Measurements from ENCODE around the gene LY6G5B. TPM values are rescaled to one million over a fixed set of nuclear protein-coding genes. Genes with fewer than 3 reads are reported as not detected.

LY6G5B gene, protein sequence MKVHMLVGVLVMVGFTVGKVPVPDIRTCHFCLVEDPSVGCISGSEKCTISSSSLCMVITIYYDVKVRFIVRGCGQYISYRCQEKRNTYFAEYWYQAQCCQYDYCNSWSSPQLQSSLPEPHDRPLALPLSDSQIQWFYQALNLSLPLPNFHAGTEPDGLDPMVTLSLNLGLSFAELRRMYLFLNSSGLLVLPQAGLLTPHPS
- total RNA-seq, result 0.68 and 3.3 TPM in 2 replicates

GRCh38 chr6:31669676-31670075 is at the start of gene LY6G5B:
Gene LY6G5B (plus strand): TSS chr6:31669976. CDS start chr6:31670951, 975 bp downstream.

DNA sequence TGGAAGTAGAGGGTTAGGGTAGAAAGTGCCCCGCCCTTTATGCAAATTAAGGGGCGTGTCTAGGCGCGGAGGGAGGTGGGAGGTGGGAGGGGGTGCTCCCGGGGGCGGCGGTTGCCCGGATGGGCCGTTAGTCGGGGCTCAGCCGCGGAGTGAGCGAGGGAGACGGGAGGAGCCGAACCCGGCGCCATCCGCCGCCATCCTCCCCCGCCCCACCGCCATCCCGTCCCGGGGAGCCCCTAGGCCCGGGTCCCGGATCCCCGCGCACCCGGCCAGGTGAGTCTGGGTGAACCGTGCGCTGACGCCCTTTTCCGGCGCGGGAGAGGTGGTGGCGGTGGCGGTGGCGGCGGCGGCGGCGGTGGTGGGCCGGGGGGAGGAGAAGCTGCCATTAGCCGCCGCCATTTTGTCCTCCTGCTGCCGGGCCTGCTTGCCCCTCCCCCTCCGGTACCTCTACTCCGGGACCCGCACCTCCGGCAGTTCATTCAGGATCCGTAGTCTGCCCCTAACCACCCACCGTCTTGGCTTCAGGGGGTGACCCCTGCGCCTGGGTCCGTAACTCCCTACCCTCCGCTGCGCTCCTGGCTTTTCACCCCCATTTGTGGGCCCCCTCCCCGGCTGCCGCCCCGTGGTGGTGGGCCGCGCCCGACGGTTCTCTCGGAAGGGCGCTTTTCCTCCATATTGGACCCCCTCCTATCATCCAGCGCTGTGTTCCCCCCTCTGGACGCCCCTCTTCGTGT is 49.0 kb upstream of the LY6G5B start, which contains the start of gene PRRC2A:
Gene PRRC2A, plus strand, starts transcription at position 130 of the 734 bp plus-strand sequence. CDS start 2,075 bp downstream, outside the sequence.

DNA sequence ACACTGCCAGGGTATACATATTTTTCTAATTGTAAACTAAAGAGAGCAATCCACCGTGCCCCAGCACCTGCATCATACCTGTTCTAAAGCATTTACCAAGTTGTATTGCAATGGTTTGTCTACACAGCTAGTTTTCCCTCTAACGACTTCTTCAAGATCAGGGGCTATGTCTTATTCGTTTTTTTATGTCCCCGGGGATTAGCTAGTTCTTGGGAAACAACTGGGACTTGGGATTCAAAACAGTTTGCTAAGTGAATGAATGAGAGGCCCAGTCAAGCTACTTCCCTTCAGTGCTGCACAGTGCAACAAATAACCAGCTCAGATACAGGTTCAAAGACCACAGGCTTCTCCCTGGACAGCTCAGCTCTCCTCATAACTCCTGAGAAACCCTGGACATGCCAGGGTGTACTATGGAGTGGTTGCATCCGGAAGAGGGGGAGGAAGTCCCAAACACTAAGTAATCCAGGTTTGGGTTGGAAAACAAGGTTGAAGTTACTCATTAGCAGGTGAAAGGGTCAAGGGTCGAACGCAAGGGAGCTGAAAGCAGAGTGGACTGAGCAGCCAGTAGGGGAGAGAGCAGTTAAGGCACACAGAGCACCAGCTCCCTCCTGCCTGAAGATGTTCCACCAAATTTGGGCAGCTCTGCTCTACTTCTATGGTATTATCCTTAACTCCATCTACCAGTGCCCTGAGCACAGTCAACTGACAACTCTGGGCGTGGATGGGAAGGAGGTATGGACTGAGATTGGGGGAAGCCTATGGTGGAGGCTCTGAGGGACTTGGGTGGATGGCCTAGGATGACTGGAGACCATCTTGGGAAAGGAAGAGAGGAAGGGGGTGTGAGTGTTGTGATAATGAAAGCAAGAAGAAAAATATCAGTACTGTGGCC is 14.2 kb upstream of the LY6G5B start, which contains the start of gene APOM:
Gene APOM, plus strand, starts transcription at position 546 of the 889 bp plus-strand sequence. Its CDS starts 73 bp downstream, at position 619.

DNA sequence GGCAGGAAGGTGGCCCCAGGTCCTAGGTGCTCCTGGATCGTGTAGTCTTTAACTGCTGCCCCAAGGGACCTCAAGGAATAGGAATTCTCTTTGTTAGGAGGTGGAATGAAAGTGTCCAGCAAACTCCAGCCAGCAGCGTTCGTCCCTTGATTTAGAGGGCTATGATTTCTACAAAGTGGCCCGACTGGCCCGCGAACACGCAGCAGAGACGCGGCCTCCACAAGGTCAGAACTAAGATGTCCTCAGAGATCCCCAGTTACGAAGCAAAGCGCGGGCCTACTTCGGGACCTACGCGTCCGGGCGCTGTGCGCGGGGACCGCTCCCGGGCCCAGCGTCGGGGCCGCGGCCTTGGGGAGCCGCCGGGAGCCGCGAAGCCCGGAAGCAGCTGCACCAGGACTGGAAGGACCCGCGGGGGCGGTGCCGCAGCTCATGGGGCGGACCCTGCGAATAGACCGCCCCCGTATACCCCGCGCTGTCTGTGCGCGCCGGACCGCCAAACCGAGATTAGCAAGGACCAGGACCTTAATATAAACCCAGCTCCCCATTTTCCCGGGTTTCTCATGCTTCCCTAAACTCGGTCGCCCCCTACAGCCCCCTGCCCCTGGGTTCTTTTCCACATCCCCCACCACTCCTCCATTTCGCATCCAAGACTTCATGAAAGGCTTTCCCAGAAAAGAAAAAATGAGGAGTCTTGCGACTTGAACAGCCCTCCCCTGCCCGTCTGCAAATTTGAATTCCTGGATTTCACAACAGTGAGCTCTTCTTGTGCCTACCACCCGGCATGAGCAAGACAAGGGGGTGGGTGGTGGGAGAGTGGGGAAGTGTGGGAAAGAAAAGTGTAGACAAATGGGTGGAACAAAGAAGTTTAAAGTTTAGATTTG is 9.2 kb upstream of the LY6G5B start, which contains the start of gene C6orf47:
Gene C6orf47, minus strand, starts transcription at position 398 of the 881 bp plus-strand sequence. CDS start 831 bp downstream, outside the sequence.

DNA sequence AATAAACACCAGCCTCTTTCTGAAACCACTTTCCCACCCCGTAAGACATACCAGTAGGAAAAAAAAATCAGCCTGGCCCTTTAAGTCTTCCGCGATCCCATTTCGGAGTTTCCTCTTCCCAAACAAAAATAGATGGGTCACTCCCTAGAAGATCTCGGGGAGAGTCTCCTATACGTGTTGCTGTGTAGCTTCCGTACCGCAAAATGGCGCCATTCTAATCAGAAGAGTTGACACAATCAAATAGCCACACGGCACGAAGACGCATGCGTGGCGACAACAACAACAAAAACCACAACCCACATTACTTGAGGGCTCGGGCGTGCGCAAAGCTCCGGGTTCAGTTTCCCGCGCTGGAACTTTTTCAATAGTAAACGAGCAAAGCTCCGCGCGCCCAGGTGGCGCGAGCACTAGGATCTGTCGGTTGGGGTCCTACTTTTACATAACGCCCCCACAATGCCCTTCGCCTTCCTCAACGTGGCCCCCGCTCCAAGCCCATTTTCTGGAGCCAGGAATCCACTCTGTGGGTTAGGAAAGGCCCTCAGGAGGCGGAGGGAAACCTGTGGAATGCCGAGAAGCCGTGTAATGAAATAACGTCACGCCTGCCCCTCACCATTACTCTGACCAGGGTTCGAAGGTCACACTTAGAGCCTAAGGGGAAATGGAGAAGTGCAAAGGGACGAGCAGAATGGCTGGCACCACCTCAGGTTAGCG is 4.8 kb upstream of the LY6G5B start, which contains the start of gene GPANK1:
Gene GPANK1, minus strand, starts transcription at position 208 of the 711 bp plus-strand sequence. CDS start 519 bp downstream, outside the sequence.

DNA sequence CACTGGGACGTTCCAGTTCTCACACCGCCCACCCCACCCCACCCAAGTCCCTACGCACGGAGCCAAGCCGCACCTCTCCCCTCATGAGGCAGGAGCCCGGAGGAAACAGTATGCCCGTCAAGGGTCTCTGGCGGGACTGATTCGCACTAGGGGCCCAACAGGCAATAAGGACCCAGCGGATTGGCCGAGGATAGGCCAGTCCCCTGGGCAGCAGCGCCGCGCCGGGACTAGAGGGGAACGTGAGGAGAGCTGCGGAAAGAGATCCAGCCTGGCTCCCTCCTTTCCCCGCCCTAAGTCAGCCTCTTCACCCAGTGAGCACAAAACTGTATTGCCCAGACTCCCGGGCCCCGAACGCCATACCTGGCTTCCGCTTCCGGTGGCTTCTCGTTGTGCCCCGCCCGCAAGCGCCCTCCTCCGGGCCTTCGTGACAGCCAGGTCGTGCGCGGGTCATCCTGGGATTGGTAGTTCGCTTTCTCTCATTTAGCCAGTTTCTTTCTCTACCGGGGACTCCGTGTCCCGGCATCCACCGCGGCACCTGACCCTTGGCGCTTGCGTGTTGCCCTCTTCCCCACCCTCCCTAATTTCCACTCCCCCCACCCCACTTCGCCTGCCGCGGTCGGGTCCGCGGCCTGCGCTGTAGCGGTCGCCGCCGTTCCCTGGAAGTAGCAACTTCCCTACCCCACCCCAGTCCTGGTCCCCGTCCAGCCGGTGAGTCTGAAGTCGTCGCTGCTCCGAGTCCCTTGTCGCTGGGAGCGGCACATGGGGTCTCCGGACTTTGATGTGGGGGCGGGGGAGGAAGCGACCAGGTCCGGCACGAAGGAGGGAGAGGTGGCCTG is 4.1 kb upstream of the LY6G5B start, which contains the start of gene CSNK2B:
Gene CSNK2B, plus strand, starts transcription at position 580 of the 836 bp plus-strand sequence. CDS start 752 bp downstream, outside the sequence.

GRCh38 chr6:31680226-31681134 is 10.7 kb downstream of the LY6G5B start, which contains the start of gene LY6G5C:
Gene LY6G5C (minus strand): TSS chr6:31681067. CDS start chr6:31680373, 694 bp downstream.

DNA sequence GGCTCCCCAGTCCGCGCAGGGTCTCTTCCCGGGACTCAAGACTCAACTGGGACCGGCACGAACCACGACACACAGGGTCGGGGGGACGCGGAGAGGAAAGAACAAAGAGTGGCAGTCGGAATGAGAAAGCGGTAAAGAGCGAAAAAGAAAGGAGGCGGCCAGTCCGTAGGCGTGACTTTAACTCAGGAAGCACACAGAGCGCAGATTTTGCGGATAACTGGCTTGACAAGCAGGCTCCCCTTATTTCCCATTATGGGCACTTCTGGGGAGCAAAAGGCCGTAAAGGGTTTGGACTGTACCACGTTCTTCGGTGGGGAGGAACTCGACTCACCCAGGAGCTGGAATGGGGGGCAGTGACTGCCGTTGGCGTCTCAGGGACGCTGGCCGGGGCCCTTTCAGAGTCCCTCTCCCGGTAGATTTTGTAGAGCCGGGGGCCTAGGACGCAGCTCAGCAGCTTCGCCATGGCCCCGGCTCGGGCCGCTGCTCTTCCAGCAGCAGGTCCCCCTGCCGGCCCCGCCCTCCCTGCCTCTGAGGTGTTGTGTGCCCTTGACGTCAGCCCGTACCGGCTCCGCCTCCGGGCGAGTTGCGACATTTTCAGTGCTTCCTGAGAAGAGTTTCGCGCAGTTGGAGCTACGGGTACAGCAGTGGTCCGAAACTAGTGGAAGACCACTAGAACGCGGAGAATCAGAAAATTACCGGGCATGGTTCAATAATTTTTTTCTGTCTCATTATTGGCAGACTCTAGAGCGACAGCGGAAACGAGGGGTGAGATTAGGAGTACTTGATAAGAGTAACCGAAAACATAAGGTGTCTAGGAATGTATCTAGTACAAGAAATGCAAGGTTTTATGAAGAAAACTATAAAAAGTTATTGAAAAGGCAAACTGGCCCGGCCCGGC is 33.3 kb downstream of the LY6G5B start, which contains the start of gene ABHD16A:
Gene ABHD16A, minus strand, starts transcription at position 506 of the 898 bp plus-strand sequence. Its CDS starts 43 bp downstream, at position 463.

GRCh38 chr6:31706599-31706998 is 36.8 kb downstream of the LY6G5B start, which contains the start of gene LY6G6F:
Gene LY6G6F (plus strand): TSS chr6:31706866. CDS start chr6:31706907, 41 bp downstream.

GRCh38 chr6:31715022-31715958 is 45.5 kb downstream of the LY6G5B start, which contains the start of gene LY6G6D:
Gene LY6G6D (plus strand): TSS chr6:31715348. CDS start chr6:31715356, 8 bp downstream.

DNA sequence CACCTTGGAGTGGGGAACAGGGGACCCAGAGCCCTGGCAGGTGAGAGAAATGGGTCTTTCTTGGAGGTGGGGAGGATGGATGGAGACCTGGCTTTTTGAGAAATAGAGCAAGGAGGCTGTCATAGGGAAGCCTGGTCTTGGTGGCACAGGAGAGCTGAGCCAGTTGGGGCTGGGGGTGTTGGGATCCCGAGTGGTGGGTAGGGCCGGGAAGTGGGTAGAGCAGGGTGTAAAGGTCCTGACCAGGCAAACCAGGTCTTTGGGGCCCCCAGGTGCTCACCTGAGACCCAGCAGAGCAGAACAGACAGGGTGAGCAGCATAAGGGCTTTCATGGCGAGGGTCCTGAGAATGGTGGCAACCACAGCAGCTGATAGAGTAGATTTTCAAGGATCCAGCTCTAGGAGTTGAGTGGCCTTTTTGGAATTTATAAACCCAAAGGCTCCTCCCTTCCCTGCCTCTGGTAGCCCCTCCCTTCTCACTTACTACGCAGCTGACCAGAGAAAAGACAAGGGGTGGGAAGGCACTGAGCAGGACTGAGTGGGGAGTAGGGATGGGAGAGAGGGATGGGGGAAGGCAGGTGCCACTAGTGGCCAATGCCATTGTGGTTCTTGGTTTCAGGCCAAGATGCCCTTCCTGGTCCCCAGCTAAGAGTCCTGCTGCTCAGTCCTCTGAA is 51.7 kb downstream of the LY6G5B start, which contains the start of gene LY6G6C:
Gene LY6G6C, minus strand, starts transcription at position 396 of the 670 bp plus-strand sequence. Its CDS starts 67 bp downstream, at position 329.

All from nasal cavity respiratory epithelium epithelial cell of viscerocranial mucosa (primary cell).